K562 (cell line): ENCODE data around the gene MAD1L1. TPM values are rescaled to one million over a fixed set of nuclear protein-coding genes. Genes with fewer than 3 reads are reported as not detected.

Source experiments
- ATAC-seq: fragments of 200-7000 bp; cut with Tn5 transposase; 3 replicates; pipeline ENCODE4 v1.9.1; 2020; ENCODE audit warnings: moderate library complexity
- BruUV-seq: library from RNA; stranded (reverse); fragments of 400-500 nt; replicated peaks from 2 replicates; lab custom pipeline; 2021; lab: Mats Ljungman, UMichigan
- CTCF ChIA-PET: fragments of 300-600 bp; formaldehyde crosslinking; extraction: SDS; loops from one replicate; lab custom pipeline; 2021; ENCODE audit warnings: low intra/inter-chr PET ratio; lab: Yijun Ruan, JAX
- POLR2A ChIA-PET: fragments of 300-600, 350-650 bp; sonication (Branson Sonifier 250); formaldehyde crosslinking; extraction: SDS; loops from one replicate; lab custom pipeline; 2021; ENCODE audit warnings: antibody characterized with exemption, inconsistent platforms; lab: Yijun Ruan, JAX
- DNase-seq, 4 experiments: peaks; one replicate each; pipeline versions ENCODE4 v3.0.0 to v3.0.0-alpha.2; 2011 to 2018; ENCODE audit warnings: low spot score in 3 of 4, mixed read lengths in 3 of 4; ENCODE audit errors: extremely low read depth in 1 of 4
- FAIRE-seq: peaks from 2 replicates; lab custom pipeline; 2011; peaks lifted over from hg19 to GRCh38; lab: Jason Lieb, UNC
- H2AFZ ChIP-seq: 2 replicates; pipeline ENCODE4 v1.6.0; 2011; ENCODE audit warnings: low read depth, low read length, control low read depth, inconsistent platforms
- H3K27ac ChIP-seq: fragments of 200-600 bp; 3 replicates; pipeline ENCODE4 v1.8.0; 2011; ENCODE audit warnings: low read depth, mild to moderate bottlenecking, control low read depth, inconsistent platforms, low read length, moderate library complexity, mixed read lengths; ENCODE audit errors: extremely low read depth
- H3K27me3 ChIP-seq, 2 experiments: fragments of 300-600 bp in 1 of 2; 2 replicates in 1 of 2; 3 replicates in 1 of 2; pipeline versions ENCODE4 v1.6.0 to v1.8.0; 2011; ENCODE audit warnings: inconsistent platforms in 2 of 2, low read length in 2 of 2, mild to moderate bottlenecking in 1 of 2, mixed read lengths in 1 of 2, moderate library complexity in 1 of 2; ENCODE audit not compliant: control insufficient read depth in 2 of 2, insufficient read depth in 2 of 2
- H3K36me3 ChIP-seq: fragments of 300-600 bp; 3 replicates; pipeline ENCODE4 v1.8.0; 2011; ENCODE audit warnings: mild to moderate bottlenecking, low read length, inconsistent platforms; ENCODE audit not compliant: control insufficient read depth, insufficient read depth
- H3K4me1 ChIP-seq, 2 experiments: fragments of 200-600 bp in 1 of 2; replicated peaks in 1 of 2; 2 replicates in 1 of 2; 3 replicates in 1 of 2; pipeline versions ENCODE4 v1.5.1 to v1.8.0; 2011; ENCODE audit warnings: inconsistent platforms in 2 of 2, low read length in 2 of 2, mild to moderate bottlenecking in 1 of 2, mixed read lengths in 1 of 2, moderate library complexity in 1 of 2; ENCODE audit not compliant: control insufficient read depth in 2 of 2, insufficient read depth in 2 of 2
- H3K4me2 ChIP-seq: 2 replicates; pipeline ENCODE4 v1.6.1; 2011; ENCODE audit warnings: low read length, control low read depth, inconsistent platforms, mixed read lengths; ENCODE audit not compliant: insufficient read depth
- H3K4me3 ChIP-seq: fragments of 200-600 bp; sonication (generic), shearing (Covaris generic); 2 replicates; pipeline ENCODE4 v1.5.1; 2016; ENCODE audit warnings: control low read depth, inconsistent platforms
- H3K79me2 ChIP-seq: fragments of 200-600 bp; 3 replicates; pipeline ENCODE4 v1.8.0; 2011; ENCODE audit warnings: low read length, inconsistent platforms; ENCODE audit not compliant: control insufficient read depth, insufficient read depth
- H3K9ac ChIP-seq, 2 experiments: 2 replicates each; pipeline versions ENCODE4 v1.6.0 to v1.6.1; 2011; ENCODE audit warnings: low read depth in 2 of 2, low read length in 2 of 2, control low read depth in 1 of 2, inconsistent platforms in 1 of 2, mild to moderate bottlenecking in 1 of 2, mixed read lengths in 1 of 2; ENCODE audit not compliant: insufficient read depth in 1 of 2
- H3K9me1 ChIP-seq: one replicate; pipeline ENCODE4 v1.6.0; 2011; ENCODE audit warnings: inconsistent platforms, mild to moderate bottlenecking, low read length, moderate library complexity; ENCODE audit not compliant: control insufficient read depth, insufficient read depth
- H3K9me3 ChIP-seq: replicated peaks from 2 replicates; pipeline ENCODE4 v1.5.1; 2011; ENCODE audit warnings: low read depth, low read length, inconsistent platforms; ENCODE audit not compliant: control insufficient read depth, insufficient read depth
- H4K20me1 ChIP-seq: replicated peaks from 2 replicates; pipeline ENCODE4 v1.6.1; 2011; ENCODE audit warnings: low read length, inconsistent platforms, mixed read lengths; ENCODE audit not compliant: control insufficient read depth, insufficient read depth
- EWSR1 ChIP-seq: fragments of 450-650 bp; IDR thresholded peaks from 2 replicates; pipeline ENCODE4 v1.6.1; 2018; ENCODE audit warnings: borderline replicate concordance, mild to moderate bottlenecking, low read depth, moderate library complexity; ENCODE audit not compliant: partially characterized antibody
- NFE2 ChIP-seq: IDR thresholded peaks from 2 replicates; pipeline ENCODE4 v1.6.1; 2014; ENCODE audit warnings: antibody characterized with exemption, low read depth
- NFIX ChIP-seq: fragments of 250-450 bp; sonication (Bioruptor Pico); IDR thresholded peaks from 2 replicates; pipeline ENCODE4 v1.4.0; 2020; ENCODE audit warnings: low read depth, mild to moderate bottlenecking, moderate library complexity
- POLR2G ChIP-seq: fragments of 200-400 bp; formaldehyde crosslinking; IDR thresholded peaks from 2 replicates; pipeline ENCODE4 v1.6.1; 2017; ENCODE audit warnings: low read depth, mild to moderate bottlenecking, antibody characterized with exemption, low read length, moderate library complexity
- WGBS: fragments of 100-300 bp; shearing (Covaris generic); methylation state at CpG from one replicate; pipeline ENCODE4 v1.1.6; 2016; ENCODE audit warnings: low coverage, mixed read lengths; ENCODE audit not compliant: insufficient coverage; ENCODE audit errors: missing lambda C conversion rate; 5-methylcytosine and 5-hydroxymethylcytosine counted together
- in situ Hi-C: fragments of 300-500 bp; cut with MboI; formaldehyde crosslinking; loops from 4 replicates; pipeline ENCODE4 v1.15.0; 2018; ENCODE audit warnings: inconsistent platforms, mixed read lengths
- intact Hi-C: fragments of 100-400 bp; cut with micrococcal nuclease; formaldehyde crosslinking; loops from 2 replicates; pipeline ENCODE4 v1.14.2; 2022
- polyA plus RNA-seq, 8 experiments: library from polyadenylated mRNA; depleted of rRNA in 4 of 8; stranded (reverse) in 5 of 8; unstranded in 3 of 8; fragments of >200 nt; fragmentation: Nextera tagmentation in 2 of 8; fragmentation: Illumina TruSeq in 1 of 8; extraction: Ambion mirVana in 2 of 8; extraction: Trizol in 1 of 8; gene quantifications; 2 replicates each; pipeline versions ENCODE4 v1.2.1 to v1.2.3, GENCODE V29; 2011 to 2014; ENCODE audit warnings: inconsistent platforms in 1 of 8, missing spikeins in 1 of 8
- total RNA-seq, 7 experiments: library from RNA; depleted of rRNA in 6 of 7; stranded (reverse); fragments of >200 nt in 6 of 7; fragmentation: Illumina TruSeq in 2 of 7; extraction: Trizol in 2 of 7; gene quantifications; 2 replicates each; pipeline versions ENCODE4 v1.2.1 to v1.2.3, GENCODE V29; 2011 to 2021; ENCODE audit warnings: low replicate concordance in 1 of 7

Gene MAD1L1
- total and polyA plus RNA-seq, 9 of the 15 experiments (the other 6 are each of a cell fraction or from before 2014, with no cell fraction given), result 1.7 to 89.7 (median 18.0) TPM

DNA sequence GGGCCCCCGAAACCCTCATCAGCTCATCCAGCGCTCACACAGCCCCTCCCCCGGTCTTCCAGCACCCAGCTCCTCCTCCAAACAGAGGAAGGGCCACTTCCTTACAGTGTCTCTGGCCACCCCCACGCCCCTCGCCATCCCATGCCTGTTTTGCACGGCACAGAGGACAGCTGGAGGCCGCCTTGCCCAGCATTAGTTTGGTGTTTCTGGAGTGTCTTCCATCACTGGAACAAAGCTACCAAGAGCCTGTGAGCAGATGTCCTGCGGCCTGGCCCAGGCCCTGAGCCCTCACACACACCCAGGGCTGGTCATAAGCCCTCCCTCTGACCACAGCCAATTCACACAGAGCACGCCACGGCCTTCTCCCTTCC, 82.3 kb downstream of the MAD1L1 start:
- DNase-seq (no peak), ATAC-seq (no peak), FAIRE-seq (no peak)
- H3K4me1 ChIP-seq, result peaks cover 0 to 13% of the 10 kb centered on the region in 2 experiments; a peak in 1 of 5 replicates
- 81% methylated on average over 9 of the region's 10 CpGs for WGBS
- H3K9me1 ChIP-seq, result no peaks in the 10 kb centered on the region
- no peak overlapping the region for H2AFZ ChIP-seq
- in situ Hi-C loops (no loop called here), intact Hi-C loops (no loop called here)
- H3K9ac ChIP-seq, result peak overlapping the region in 1 of 2 experiments; percentile 60; a peak in 1 of 4 replicates
- H3K27me3 ChIP-seq, result no peaks in the 10 kb centered on the region
- no peak overlapping the region for H3K27ac ChIP-seq
- no peak overlapping the region for H3K4me2 ChIP-seq
- POLR2A ChIA-PET, result interaction anchor here (0.6 to 1.2 kb wide), 3 partner anchors 8 to 216 kb away, joined by 3 to 4 read pairs (median 3); no protein-coding TSS in a partner anchor
- no TSS peak for BruUV-seq
- CTCF ChIA-PET, result no interaction called here
- TF ChIP-seq NFIX (CRISPR knock-in tag) (no peak), POLR2G (0 out of 2 replicates have a peak, but pooled peaks have one; percentile 3)
- H4K20me1 ChIP-seq, result peaks cover 6% of the 10 kb centered on the region; the same call in 1 of the 2 replicates
- H3K36me3 ChIP-seq, result peaks cover 33% of the 10 kb centered on the region; the same call in 2 of the 3 replicates
- H3K79me2 ChIP-seq, result no peaks in the 10 kb centered on the region
- H3K9me3 ChIP-seq, result no peaks in the 10 kb centered on the region
- H3K4me3 ChIP-seq, result no peak overlapping the region

DNA sequence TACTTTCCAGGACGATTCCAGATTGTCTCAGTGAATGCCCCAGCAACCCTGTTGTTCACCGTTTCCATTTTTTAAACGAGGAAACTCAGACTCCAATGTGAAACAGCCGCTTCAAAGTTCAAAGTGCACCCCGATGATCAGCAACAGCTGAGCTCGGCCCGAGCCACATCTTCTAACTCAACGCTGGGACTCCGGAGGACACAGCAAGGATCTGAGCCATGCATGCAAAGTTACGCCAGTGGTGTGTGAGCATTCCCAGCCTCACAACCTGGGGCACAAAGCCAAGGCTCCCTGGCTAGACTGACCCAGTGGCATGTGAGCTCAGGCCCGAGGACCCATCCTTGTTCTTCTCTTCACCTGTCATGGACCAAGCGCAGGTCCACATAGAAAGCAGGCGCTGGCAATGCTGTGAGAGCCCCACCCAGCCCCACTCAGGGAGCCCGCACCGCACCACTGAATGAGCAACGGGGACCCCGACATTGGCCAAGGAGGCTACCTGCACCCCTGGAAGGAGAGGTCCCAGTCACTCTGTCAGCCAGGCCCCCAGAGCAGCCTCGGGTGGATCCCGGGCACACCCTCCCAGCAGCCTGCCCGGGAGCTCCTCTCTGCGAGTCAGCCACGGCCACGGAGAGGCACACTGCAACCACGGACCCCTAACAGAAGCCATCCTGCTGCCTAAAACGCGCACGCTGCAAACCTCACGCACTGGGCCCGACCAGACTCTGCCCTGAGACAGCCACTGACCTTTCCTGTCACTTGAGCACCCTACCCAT, 82.9 kb downstream of the MAD1L1 start:
- in situ Hi-C loops, result no loop called here
- Histone ChIP-seq H3K4me2 (no peak overlapping the region), H3K27ac (no peak overlapping the region), H3K4me1 (peaks cover 0 to 13% of the 10 kb centered on the region in 2 experiments; a peak in 1 of 5 replicates), H3K9me3 (no peaks in the 10 kb centered on the region), H3K79me2 (no peaks in the 10 kb centered on the region), H3K9ac (peak overlapping the region in 1 of 2 experiments; percentile 52; a peak in 1 of 4 replicates), H3K9me1 (no peaks in the 10 kb centered on the region), H4K20me1 (peaks cover 6% of the 10 kb centered on the region; the same call in 1 of the 2 replicates), H2AFZ (no peak overlapping the region), H3K27me3 (no peaks in the 10 kb centered on the region), H3K36me3 (peaks cover 39% of the 10 kb centered on the region; the same call in 2 of the 3 replicates), H3K4me3 (no peak overlapping the region)
- 84% methylated on average over 28 of the region's 29 CpGs for WGBS
- TF ChIP-seq NFE2 (no peak), POLR2G (peak; percentile 29; the same call in 1 of the 2 replicates), EWSR1 (no peak)
- ChIA-PET CTCF (no interaction called here), POLR2A (interaction anchor here (0.6 to 1.2 kb wide), 3 partner anchors 9 to 216 kb away, joined by 3 to 4 read pairs (median 3); no protein-coding TSS in a partner anchor)
- ATAC-seq (no peak), FAIRE-seq (no peak), DNase-seq (no peak)
- BruUV-seq, result no TSS peak
- intact Hi-C loops, result no loop called here
